Hematopoietic multipotent progenitor cell treated with erythropoietin and hydrocortisone succinate and interleukin-3 and kit ligand, for 17 days (in vitro differentiated cells): ENCODE results near the gene ID2.

Source experiments
- DNase-seq: peaks from one replicate; pipeline ENCODE4 v3.0.0-alpha.2; 2015; ENCODE audit warnings: low spot score

ID2 gene

DNA sequence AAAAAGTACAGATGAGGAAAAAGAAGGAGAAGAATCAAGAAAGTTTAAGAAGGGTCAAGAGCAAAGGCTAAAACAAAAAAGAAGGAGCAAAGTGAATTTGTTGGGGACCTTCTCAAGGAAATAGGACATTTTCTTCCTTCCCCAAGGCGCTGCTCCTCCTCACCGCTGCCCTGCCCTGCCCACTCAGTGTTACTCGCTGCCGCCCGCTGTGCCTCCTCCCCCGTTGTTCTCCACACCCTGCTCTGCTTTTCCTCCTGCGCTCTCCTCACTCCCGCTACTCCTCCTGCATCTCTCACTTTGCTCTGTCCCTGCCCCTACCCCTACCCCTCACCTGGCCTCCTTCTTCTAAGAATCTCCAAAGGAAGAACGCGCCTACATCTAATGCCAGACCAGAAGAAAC lies 50.7 kb downstream of the ID2 start:
- no peak for DNase-seq
